Neural crest cell (in vitro differentiated cells): ENCODE data around the gene PLD6. TPM values are rescaled to one million over a fixed set of nuclear protein-coding genes. Genes with fewer than 3 reads are reported as not detected.

Experiments used
- DNase-seq: peaks from one replicate; pipeline ENCODE4 v3.0.0; 2021; ENCODE audit warnings: low read depth, mixed read lengths, low spot score
- H3K27ac Mint-ChIP-seq: one replicate; pipeline ENCODE4 v1.8.0; 2021; ENCODE audit warnings: mild to moderate bottlenecking, mixed read lengths; ENCODE audit not compliant: unreplicated experiment
- H3K27me3 Mint-ChIP-seq: 2 replicates; pipeline ENCODE4 v1.8.0; 2021; ENCODE audit warnings: low read depth, mild to moderate bottlenecking, mixed read lengths
- H3K36me3 Mint-ChIP-seq: 2 replicates; pipeline ENCODE4 v1.8.0; 2021; ENCODE audit warnings: low read depth, mild to moderate bottlenecking, mixed read lengths
- H3K4me1 Mint-ChIP-seq: 2 replicates; pipeline ENCODE4 v1.8.0; 2021; ENCODE audit warnings: mixed read lengths
- H3K4me3 Mint-ChIP-seq: one replicate; pipeline ENCODE4 v1.8.0; 2021; ENCODE audit warnings: mild to moderate bottlenecking, mixed read lengths
- H3K9me3 Mint-ChIP-seq: 2 replicates; pipeline ENCODE4 v1.8.0; 2021; ENCODE audit warnings: mixed read lengths
- total RNA-seq: library from RNA; stranded (reverse); gene quantifications from 2 replicates; pipeline ENCODE4 v1.2.1, GENCODE V29; 2021
- TF ChIP-seq, protein P1 (sequence below): fragments of 200-600 bp; sonication (generic); conservative IDR thresholded peaks from 2 replicates; pipeline ENCODE4 v1.5.0; 2021; ENCODE audit warnings: antibody characterized with exemption, mild to moderate bottlenecking

PLD6 gene
- total RNA-seq, 1 donor from 2014 or later: 0.23 TPM

GRCh38 chr17:17216776-17217175 lies 10.6 kb upstream of the PLD6 start:
- Mint-ChIP-seq H3K4me1 (no peaks in the 10 kb centered on the region), H3K4me3 (no peak overlapping the region), H3K27ac (no peak overlapping the region), H3K27me3 (no peaks in the 10 kb centered on the region), H3K36me3 (peaks cover 18% of the 10 kb centered on the region), H3K9me3 (no peaks in the 10 kb centered on the region)
- no peak for DNase-seq
- TF ChIP-seq, protein P1, sequence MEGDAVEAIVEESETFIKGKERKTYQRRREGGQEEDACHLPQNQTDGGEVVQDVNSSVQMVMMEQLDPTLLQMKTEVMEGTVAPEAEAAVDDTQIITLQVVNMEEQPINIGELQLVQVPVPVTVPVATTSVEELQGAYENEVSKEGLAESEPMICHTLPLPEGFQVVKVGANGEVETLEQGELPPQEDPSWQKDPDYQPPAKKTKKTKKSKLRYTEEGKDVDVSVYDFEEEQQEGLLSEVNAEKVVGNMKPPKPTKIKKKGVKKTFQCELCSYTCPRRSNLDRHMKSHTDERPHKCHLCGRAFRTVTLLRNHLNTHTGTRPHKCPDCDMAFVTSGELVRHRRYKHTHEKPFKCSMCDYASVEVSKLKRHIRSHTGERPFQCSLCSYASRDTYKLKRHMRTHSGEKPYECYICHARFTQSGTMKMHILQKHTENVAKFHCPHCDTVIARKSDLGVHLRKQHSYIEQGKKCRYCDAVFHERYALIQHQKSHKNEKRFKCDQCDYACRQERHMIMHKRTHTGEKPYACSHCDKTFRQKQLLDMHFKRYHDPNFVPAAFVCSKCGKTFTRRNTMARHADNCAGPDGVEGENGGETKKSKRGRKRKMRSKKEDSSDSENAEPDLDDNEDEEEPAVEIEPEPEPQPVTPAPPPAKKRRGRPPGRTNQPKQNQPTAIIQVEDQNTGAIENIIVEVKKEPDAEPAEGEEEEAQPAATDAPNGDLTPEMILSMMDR: no peak

DNA sequence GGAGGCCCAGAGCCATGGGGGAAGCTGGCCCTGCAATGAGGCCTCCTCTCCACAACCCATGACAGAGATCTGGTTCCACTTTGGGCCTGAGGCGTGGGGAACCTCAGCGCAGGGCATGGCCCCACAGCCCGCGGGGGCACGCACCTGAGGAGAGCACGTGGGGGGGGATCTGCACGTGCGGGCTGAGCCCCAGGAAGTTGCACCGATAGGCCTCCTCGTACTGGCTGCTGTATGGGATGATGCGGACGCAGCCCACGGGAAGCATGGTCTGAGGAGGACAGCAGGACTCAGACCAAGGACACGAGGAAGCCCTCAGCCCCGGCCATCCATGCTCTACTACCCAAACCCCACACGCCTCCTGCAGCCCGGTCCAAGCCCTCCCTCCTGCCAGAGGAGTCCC lies 10.1 kb upstream of the PLD6 start:
- Mint-ChIP-seq H3K27me3 (no peaks in the 10 kb centered on the region), H3K9me3 (no peaks in the 10 kb centered on the region), H3K4me3 (no peak overlapping the region), H3K27ac (no peak overlapping the region), H3K4me1 (no peaks in the 10 kb centered on the region), H3K36me3 (peaks cover 18% of the 10 kb centered on the region)
- TF ChIP-seq, protein P1: no peak
- DNase-seq: no peak

GRCh38 chr17:17215575-17215974 lies 9.4 kb upstream of the PLD6 start:
- no peak for DNase-seq
- TF ChIP-seq, protein P1: no peak
- peak overlapping the region; percentile 57 for H3K27ac Mint-ChIP-seq
- H3K4me3 Mint-ChIP-seq: no peak overlapping the region
- no peaks in the 10 kb centered on the region for H3K9me3 Mint-ChIP-seq
- no peaks in the 10 kb centered on the region for H3K27me3 Mint-ChIP-seq
- peaks cover 14% of the 10 kb centered on the region for H3K36me3 Mint-ChIP-seq
- H3K4me1 Mint-ChIP-seq: no peaks in the 10 kb centered on the region

- no peaks in the 10 kb centered on the region for H3K4me1 Mint-ChIP-seq
- DNase-seq: no peak
- no peak overlapping the region for H3K4me3 Mint-ChIP-seq
- TF ChIP-seq, protein P1: no peak
- H3K27ac Mint-ChIP-seq: peak overlapping the region; percentile 87
- peaks cover 10% of the 10 kb centered on the region for H3K36me3 Mint-ChIP-seq
- H3K27me3 Mint-ChIP-seq: no peaks in the 10 kb centered on the region
- H3K9me3 Mint-ChIP-seq: no peaks in the 10 kb centered on the region
Observed at GRCh38 chr17:17214646-17215436, 8.7 kb upstream of the PLD6 start.

DNA sequence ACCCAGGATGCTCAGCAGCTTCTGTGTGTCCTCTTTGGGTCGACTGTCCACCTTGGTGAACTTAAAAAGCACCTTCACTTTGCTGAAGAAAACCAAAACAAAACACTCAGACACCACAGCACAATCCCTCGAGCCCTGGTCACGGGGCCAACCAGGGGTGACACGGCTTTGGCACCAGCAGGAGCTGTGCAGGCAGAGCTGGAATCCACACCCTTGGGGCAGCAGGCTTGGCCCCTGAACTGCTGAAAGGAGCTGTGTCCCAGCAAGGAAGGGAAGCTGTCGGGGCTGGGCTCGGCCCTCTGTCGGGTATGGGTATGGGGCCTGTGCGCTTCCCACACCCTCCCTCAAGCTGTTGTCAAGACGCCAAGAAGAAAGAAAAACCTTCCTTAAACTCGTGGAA lies 7.6 kb upstream of the PLD6 start:
- TF ChIP-seq, protein P1: no peak
- H3K36me3 Mint-ChIP-seq: peaks cover 10% of the 10 kb centered on the region
- no peaks in the 10 kb centered on the region for H3K9me3 Mint-ChIP-seq
- no peaks in the 10 kb centered on the region for H3K4me1 Mint-ChIP-seq
- H3K27ac Mint-ChIP-seq: no peak overlapping the region
- DNase-seq: no peak
- H3K4me3 Mint-ChIP-seq: no peak overlapping the region
- no peaks in the 10 kb centered on the region for H3K27me3 Mint-ChIP-seq
